Panc1 (cell line): ENCODE data around the gene RARG. TPM values are rescaled to one million over a fixed set of nuclear protein-coding genes. Genes with fewer than 3 reads are reported as not detected.

ENCODE experiments used
- ATAC-seq: fragments of 200-7000 bp; cut with Tn5 transposase; 2 replicates; pipeline ENCODE4 v1.9.1; 2020; ENCODE audit warnings: mild to moderate bottlenecking, moderate library complexity
- BruUV-seq: library from RNA; stranded (reverse); fragments of 400-500 nt; replicated peaks from 2 replicates; lab custom pipeline; 2021; lab: Mats Ljungman, UMichigan
- CTCF ChIA-PET: fragments of 300-600 bp; sonication (Branson Sonifier 250); formaldehyde crosslinking; loops from one replicate; lab custom pipeline; 2022; ENCODE audit warnings: antibody characterized with exemption; lab: Charles Lee
- POLR2A ChIA-PET: fragments of 300-600 bp; sonication (Branson Sonifier 250); formaldehyde crosslinking; loops from one replicate; lab custom pipeline; 2022; ENCODE audit warnings: antibody characterized with exemption; lab: Charles Lee
- DNase-seq: peaks from one replicate; pipeline ENCODE4 v3.0.0-alpha.2; 2010; ENCODE audit warnings: low read depth, low spot score
- H3K27ac ChIP-seq: 2 replicates; pipeline ENCODE4 v1.5.1; 2011; ENCODE audit warnings: mild to moderate bottlenecking, low read length, inconsistent platforms
- H3K27me3 ChIP-seq: fragments of 200-500 bp; sonication (Bioruptor generic); 2 replicates; pipeline ENCODE4 v1.6.0; 2014; ENCODE audit warnings: low read length, inconsistent platforms; ENCODE audit not compliant: control insufficient read depth, insufficient read depth
- H3K36me3 ChIP-seq: fragments of 200-500 bp; sonication (Bioruptor generic); 2 replicates; pipeline ENCODE4 v1.5.1; 2014; ENCODE audit warnings: inconsistent platforms, mild to moderate bottlenecking, low read length, moderate library complexity; ENCODE audit not compliant: control insufficient read depth, insufficient read depth
- H3K4me1 ChIP-seq: 2 replicates; pipeline ENCODE4 v1.5.1; 2011; ENCODE audit warnings: inconsistent platforms, mild to moderate bottlenecking, low read length, moderate library complexity; ENCODE audit not compliant: control insufficient read depth, insufficient read depth
- H3K4me3 ChIP-seq, 2 experiments: 2 replicates each; pipeline ENCODE4 v1.5.1; 2011 to 2012; ENCODE audit warnings: low read depth in 2 of 2, low read length in 2 of 2, mild to moderate bottlenecking in 2 of 2, inconsistent platforms in 1 of 2, moderate library complexity in 1 of 2
- H3K9me3 ChIP-seq: fragments of 200-500 bp; sonication (Bioruptor generic); 2 replicates; pipeline ENCODE4 v1.5.1; 2014; ENCODE audit warnings: low read depth, mild to moderate bottlenecking, inconsistent platforms, low read length, moderate library complexity; ENCODE audit not compliant: control insufficient read depth, insufficient read depth
- CTCF ChIP-seq: fragments of 450-650 bp; IDR thresholded peaks from 2 replicates; pipeline ENCODE4 v1.5.1; 2017; ENCODE audit warnings: mild to moderate bottlenecking
- POLR2AphosphoS5 ChIP-seq: IDR thresholded peaks from 2 replicates; pipeline ENCODE4 v1.6.1; 2012; ENCODE audit warnings: mild to moderate bottlenecking, low read depth, low read length, moderate library complexity
- REST ChIP-seq, 2 experiments: IDR thresholded peaks; 2 replicates each; pipeline ENCODE4 v1.6.1; 2011 to 2012; ENCODE audit warnings: low read depth in 2 of 2, control low read depth in 1 of 2, low read length in 1 of 2, mild to moderate bottlenecking in 1 of 2, moderate library complexity in 1 of 2; ENCODE audit not compliant: insufficient read depth in 1 of 2
- SIN3A ChIP-seq: IDR thresholded peaks from 2 replicates; pipeline ENCODE4 v1.6.1; 2012; ENCODE audit warnings: low read depth, mild to moderate bottlenecking, low read length, moderate library complexity, borderline replicate concordance; ENCODE audit not compliant: insufficient read depth
- TCF7L2 ChIP-seq: IDR thresholded peaks from 2 replicates; pipeline ENCODE4 v1.6.1; 2011; ENCODE audit warnings: mild to moderate bottlenecking, low read depth, low read length, inconsistent platforms
- in situ Hi-C: cut with HindIII; loops from 2 replicates; pipeline ENCODE4 v1.10.0; 2016; ENCODE audit warnings: low sequenced_read_pairs, low pct_unique_long_range_greater_than_20kb
- intact Hi-C: fragments of 100-400 bp; cut with micrococcal nuclease; formaldehyde crosslinking; loops from one replicate; pipeline ENCODE4 v1.10.0; 2022; ENCODE audit not compliant: unreplicated experiment
- total RNA-seq: library from RNA; stranded (reverse); gene quantifications from one replicate; pipeline ENCODE4 v1.2.1, GENCODE V29; 2021; ENCODE audit not compliant: unreplicated experiment

RARG gene
- total RNA-seq, 1 experiment from 2014 or later, result 41.2 TPM

GRCh38 chr12:53225635-53226424 lies 6.2 kb downstream of the RARG start:
- DNase-seq, result no peak
- ChIA-PET CTCF (interaction anchor here (0.6 kb wide), 1 partner anchor 46 kb away, joined by 3 read pairs; no protein-coding TSS in a partner anchor), POLR2A (no interaction called here)
- ATAC-seq, result no peak
- Histone ChIP-seq H3K9me3 (no peaks in the 10 kb centered on the region), H3K4me1 (peaks cover 35% of the 10 kb centered on the region), H3K36me3 (no peaks in the 10 kb centered on the region), H3K4me3 (no peak overlapping the region), H3K27ac (no peak overlapping the region), H3K27me3 (no peaks in the 10 kb centered on the region)
- TF ChIP-seq TCF7L2 (no peak), POLR2AphosphoS5 (no peak), REST (IDR thresholded peaks at IDR 0.05; ENCODE audit: insufficient read depth in 1 of 2, low read depth in 2 of 2, low read length in 1 of 2) (no peak), CTCF (no peak), SIN3A (no peak)
- in situ Hi-C loops (no loop called here), intact Hi-C loops (no loop called here)
- no TSS peak for BruUV-seq

GRCh38 chr12:53224897-53225634 lies 6.9 kb downstream of the RARG start:
- no peak for DNase-seq
- no peak for ATAC-seq
- no peaks in the 10 kb centered on the region for H3K27me3 ChIP-seq
- no peaks in the 10 kb centered on the region for H3K9me3 ChIP-seq
- no peak for TF ChIP-seq TCF7L2
- no peak for TF ChIP-seq CTCF
- TF ChIP-seq POLR2AphosphoS5, result no peak
- no peak for TF ChIP-seq REST (IDR thresholded peaks at IDR 0.05; ENCODE audit: insufficient read depth in 1 of 2, low read depth in 2 of 2, low read length in 1 of 2)
- TF ChIP-seq SIN3A, result no peak
- H3K27ac ChIP-seq, result no peak overlapping the region; the same call in 1 of the 2 replicates
- no peaks in the 10 kb centered on the region for H3K36me3 ChIP-seq
- BruUV-seq, result TSS peak; percentile 46
- in situ Hi-C loops (no loop called here), intact Hi-C loops (no loop called here)
- H3K4me1 ChIP-seq, result peaks cover 34% of the 10 kb centered on the region
- ChIA-PET POLR2A (no interaction called here), CTCF (interaction anchor here (0.6 kb wide), 1 partner anchor 95 kb away, joined by 9 read pairs; no protein-coding TSS in a partner anchor)
- no peak overlapping the region for H3K4me3 ChIP-seq
